ENCODE results near the gene KIRREL3.

KIRREL3 gene

GRCh38 chr11:126766440-126766839 lies 234.1 kb downstream of the KIRREL3 start:
- DNase-seq: no peak

- DNase-seq: no peak
Observed at GRCh38 chr11:126765196-126765595, 235.4 kb downstream of the KIRREL3 start.

- DNase-seq: peak; percentile 24
Observed at GRCh38 chr11:126764231-126764630, 236.3 kb downstream of the KIRREL3 start.

DNA sequence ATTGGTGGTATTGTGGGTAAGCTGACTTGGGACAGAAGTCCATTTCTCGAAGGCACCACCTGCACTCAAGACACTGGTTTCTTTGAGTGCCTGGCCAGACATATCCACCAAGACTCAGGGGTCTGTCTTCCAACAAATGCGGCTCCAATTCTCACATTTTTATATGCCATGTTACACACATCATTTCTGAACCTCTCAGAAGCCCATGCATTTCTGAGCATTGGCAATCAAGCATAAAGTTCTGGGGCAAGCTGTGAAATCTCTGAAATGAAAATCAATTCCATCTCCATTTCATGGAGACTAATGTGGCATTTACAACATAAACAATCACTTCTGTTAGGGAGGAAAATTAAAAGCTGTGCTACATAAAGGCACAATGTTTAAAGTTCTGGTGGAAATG lies 243.7 kb downstream of the KIRREL3 start:
- DNase-seq: no peak

DNA sequence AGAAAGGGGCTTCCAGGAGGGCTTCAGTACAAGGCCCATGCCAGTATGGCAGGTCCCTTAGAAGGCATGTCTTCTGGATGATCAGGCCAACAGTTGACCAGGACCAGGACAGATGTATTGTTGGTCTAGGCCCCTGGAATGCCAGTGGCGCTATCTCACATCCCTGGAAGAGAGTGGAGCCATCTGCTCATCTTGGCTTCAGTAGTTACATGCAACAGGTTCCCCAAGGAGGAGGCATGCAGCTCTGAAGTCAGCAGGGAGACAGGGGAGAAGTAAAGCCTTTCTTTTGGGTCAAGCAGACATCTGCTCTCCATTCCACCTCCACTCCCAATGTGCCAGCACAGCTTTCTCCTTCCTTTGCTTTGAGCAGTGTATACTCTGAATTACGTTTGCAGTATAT lies 244.1 kb downstream of the KIRREL3 start:
- no peak for DNase-seq

- DNase-seq: no peak
Observed at GRCh38 chr11:126755526-126755925, 245.0 kb downstream of the KIRREL3 start.

GRCh38 chr11:126754591-126755426 lies 245.8 kb downstream of the KIRREL3 start:
- DNase-seq: no peak

GRCh38 chr11:126753990-126754389 lies 246.6 kb downstream of the KIRREL3 start:
- DNase-seq: no peak

GRCh38 chr11:126751242-126751641 lies 249.3 kb downstream of the KIRREL3 start:
- DNase-seq: no peak

DNA sequence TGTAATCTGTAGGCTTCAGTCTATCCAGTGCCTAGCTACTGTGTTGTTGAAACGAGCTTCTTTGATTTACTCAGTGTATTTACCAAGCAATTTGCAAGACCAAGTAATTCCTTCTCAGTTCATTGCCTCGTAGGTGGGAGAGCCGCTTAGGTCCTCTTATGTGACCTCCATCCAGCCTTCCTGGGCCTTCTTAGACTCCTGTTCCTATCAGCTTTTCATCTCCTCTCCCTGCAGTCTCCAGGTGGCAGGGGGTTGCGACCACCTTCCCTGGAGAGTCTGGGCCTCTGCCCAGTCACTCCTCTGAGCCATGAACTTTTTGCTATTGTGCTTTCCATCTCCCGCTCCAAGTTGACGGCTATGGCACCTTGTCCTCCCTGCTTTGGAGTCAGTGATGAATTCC lies 251.8 kb downstream of the KIRREL3 start:
- peak; percentile 58 for DNase-seq

DNA sequence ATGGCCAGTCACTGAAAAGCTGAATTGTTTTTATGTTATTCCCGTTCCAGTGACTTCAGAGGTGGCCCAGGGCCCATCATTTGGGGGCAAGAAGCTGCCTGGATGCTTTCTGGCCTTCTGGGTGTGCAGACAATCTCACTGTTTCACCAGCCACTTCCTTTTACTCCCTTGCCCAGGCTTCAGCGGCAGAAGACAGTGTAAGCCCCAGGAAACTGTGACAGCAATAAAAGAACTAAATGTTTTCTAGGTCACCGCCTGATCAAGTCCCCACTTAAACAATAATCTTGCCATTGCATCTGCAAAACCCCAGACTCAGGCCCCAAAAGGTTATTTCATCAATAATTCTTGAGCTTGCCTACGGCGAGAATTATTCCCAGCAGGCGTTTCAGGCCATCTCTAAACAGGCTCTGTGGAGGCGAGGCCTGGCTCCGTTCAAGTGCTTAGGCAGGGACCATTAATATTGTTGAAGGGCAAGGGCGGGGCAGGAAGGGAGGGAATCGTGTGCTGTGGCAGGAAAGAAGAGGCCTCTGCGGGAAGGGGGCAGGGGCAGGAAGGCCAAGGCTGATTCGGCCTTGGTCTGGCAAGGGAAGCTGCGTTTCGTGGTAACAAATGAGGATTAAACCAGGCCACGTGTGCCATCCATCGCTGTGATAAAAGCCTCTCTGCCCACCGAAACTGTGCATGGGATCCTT lies 252.3 kb downstream of the KIRREL3 start:
- DNase-seq: peak; percentile 72

DNA sequence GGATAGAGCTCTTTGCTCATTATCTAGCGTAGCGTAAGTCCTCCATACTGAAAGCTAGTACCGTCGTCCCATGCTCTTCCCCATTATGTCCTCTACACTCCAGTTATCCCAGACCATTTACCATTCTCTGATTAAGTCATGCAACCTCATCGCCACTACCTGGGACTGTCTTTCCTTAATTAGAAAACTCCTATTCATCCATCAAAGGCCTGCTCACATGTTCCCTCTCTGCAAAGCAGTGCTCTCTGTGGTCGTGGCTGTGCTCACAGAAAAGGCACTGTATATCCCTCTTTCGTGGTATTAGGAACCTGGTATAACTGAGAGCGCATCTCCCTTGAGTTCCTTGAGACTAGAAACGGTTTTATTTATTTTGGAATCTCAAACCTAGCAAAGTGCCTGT lies 253.3 kb downstream of the KIRREL3 start:
- no peak for DNase-seq

DNA sequence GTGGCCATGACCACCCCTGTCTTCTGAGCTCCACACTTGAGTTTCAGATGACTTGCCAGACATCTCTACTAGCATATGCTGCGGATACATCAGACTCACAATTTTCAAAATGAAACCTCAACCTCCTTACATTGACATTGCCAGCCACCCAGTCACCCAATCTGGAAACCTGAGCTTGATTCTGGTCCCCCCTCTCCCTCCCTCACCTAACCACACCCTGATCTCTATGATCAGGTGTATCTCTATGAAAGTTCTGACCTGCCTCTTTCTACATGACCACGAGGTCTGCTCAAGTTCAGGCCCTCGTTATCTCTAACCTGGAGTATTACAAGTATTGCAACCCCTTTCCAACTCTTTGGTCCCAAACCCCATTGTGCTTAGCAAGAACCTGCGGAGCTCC lies 254.1 kb downstream of the KIRREL3 start:
- no peak for DNase-seq

GRCh38 chr11:126744699-126745098 lies 255.9 kb downstream of the KIRREL3 start:
- no peak for DNase-seq

DNA sequence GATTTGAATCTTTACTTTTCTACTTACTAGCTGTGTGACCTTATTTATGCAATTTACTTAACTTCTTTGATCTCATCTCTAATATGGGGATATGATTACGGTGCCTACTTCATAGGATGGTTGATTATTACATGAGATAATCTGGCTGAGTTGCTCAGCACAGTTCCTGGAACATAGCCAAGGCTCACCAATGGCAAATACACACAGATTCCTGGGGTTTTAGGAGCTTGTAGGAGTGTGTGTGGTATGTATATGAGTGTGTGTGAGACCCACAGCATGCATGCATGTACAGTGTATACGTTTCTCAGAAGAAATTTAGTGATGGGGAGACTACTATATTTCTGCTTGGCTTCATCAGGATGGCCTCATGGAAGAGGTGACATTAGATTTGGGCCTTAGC lies 256.9 kb downstream of the KIRREL3 start:
- no peak for DNase-seq

DNA sequence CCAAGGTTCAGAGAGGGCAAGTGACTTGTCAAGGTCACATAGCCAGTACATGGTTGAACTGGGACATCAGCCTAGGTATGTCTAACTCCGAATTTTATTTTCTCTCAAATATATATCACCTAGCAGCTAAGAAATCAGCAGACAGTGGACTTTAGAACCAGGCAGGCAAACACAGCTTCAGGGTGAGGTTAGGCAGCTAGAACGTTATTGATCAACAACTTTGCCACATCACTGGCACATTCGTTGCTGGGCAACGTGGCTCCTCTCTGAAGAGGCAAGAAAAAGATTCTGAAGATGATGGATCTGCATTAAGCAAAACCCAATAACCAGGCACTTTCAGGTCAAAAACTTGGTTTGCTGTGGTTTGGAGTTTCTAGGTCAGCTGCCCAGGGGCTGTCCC lies 258.0 kb downstream of the KIRREL3 start:
- no peak for DNase-seq

- no peak for DNase-seq
Observed at GRCh38 chr11:126740846-126741245, 259.7 kb downstream of the KIRREL3 start.

- DNase-seq: no peak
Observed at GRCh38 chr11:126739499-126740145, 260.9 kb downstream of the KIRREL3 start.

- no peak for DNase-seq
Observed at GRCh38 chr11:126738295-126739031, 262.1 kb downstream of the KIRREL3 start.

DNA sequence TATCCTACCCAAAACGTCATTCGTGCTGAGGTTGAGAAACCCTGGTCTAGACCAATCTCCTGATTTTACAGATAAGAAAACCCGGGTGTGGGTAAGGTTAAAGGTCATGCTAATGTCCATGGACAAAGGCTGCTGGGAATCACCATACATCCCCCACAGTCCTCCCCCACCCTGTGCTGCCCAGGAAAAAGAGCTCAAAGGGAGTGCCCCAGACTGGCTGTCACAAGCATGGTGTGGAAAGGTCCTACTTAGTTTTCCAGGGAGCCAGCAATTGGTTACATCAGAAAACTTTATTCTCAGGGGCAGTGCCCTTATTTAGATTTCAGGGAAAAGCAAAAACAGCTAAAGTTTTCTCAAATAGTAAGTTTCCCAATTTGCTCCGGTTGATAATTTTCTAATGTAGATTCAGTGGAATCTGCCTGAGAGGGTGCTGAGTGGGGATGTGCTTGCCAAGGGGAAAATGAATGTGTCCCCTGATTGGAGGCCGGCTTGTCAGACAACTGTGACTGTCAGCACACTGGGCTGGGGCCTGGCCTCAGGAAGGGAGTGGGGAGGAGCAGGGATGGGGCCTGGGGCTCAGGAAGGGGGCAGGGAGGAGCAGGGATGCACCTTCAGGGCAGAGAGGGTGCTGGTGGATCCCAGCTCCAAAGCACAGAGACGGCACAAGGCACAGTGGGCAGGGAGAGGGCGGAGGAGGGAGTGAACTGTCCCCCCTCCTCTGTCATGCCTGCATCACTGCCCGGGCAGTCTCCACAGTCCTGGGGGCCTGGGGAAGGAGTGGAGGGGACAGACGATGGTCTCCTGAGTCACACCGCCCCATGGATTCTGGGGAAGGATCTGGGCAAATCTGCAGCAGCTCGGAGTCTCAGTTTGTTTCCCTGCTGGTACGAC lies 263.6 kb downstream of the KIRREL3 start:
- DNase-seq: no peak

GRCh38 chr11:126734752-126735151 lies 265.8 kb downstream of the KIRREL3 start:
- no peak for DNase-seq

- no peak for DNase-seq
Observed at GRCh38 chr11:126733685-126734084, 266.9 kb downstream of the KIRREL3 start.

Data from NCI-H774 (cell line).